Gastrocnemius medialis (tissue), 4 donors: ENCODE data around the gene ITGB5. TPM values are rescaled to one million over a fixed set of nuclear protein-coding genes. Genes with fewer than 3 reads are reported as not detected.
"Not testable (repeated sequence)": the region's sequence is repeated elsewhere in the genome, so short reads cannot be mapped to it uniquely, and the experiment has no call there.

Experiments
- ATAC-seq, 2 donors: fragments of 150-250 bp; one replicate each; pipeline ENCODE4 v1.9.1; 2016
- DNase-seq, 2 donors: peaks; one replicate each; pipeline ENCODE4 v3.0.0-alpha.2; 2019
- H3K27ac ChIP-seq, 4 donors: fragments of 200-600 bp; sonication (generic); 1 replicate in 1 of 4; 2 replicates in 3 of 4; pipeline ENCODE4 v1.5.1; 2016 to 2018; ENCODE audit warnings: mild to moderate bottlenecking in 2 of 4, moderate library complexity in 1 of 4
- H3K27me3 ChIP-seq, 3 donors: fragments of 200-600 bp; sonication (generic) in 2 of 3; 1 replicate in 1 of 3; 2 replicates in 2 of 3; pipeline versions ENCODE4 v1.5.1 to v1.6.0; 2016 to 2019; ENCODE audit warnings: mild to moderate bottlenecking in 1 of 3, moderate library complexity in 1 of 3
- H3K36me3 ChIP-seq, 2 donors: fragments of 200-600 bp; sonication (generic) in 1 of 2; one replicate each; pipeline ENCODE4 v1.5.1; 2017 to 2018
- H3K4me1 ChIP-seq, 2 donors: fragments of 200-600 bp; sonication (generic) in 1 of 2; one replicate each; pipeline ENCODE4 v1.5.1; 2016 to 2017; ENCODE audit warnings: mild to moderate bottlenecking in 2 of 2
- H3K4me3 ChIP-seq, 4 donors: fragments of 200-600 bp; sonication (generic) in 3 of 4; 1 replicate in 1 of 4; 2 replicates in 3 of 4; pipeline ENCODE4 v1.5.1; 2016 to 2019; ENCODE audit warnings: mild to moderate bottlenecking in 2 of 4
- H3K9me3 ChIP-seq, 3 donors: fragments of 200-600 bp; sonication (generic) in 2 of 3; 1 replicate in 1 of 3; 2 replicates in 2 of 3; pipeline ENCODE4 v1.5.1; 2016 to 2019
- POLR2A ChIP-seq, 2 donors: fragments of 450-650 bp; IDR thresholded peaks; one replicate each; pipeline ENCODE4 v1.6.1; 2017; ENCODE audit warnings: antibody characterized with exemption in 2 of 2, mild to moderate bottlenecking in 2 of 2, moderate library complexity in 2 of 2
- in situ Hi-C, 4 donors: fragments of 200-750 bp; cut with MboI; loops; one replicate each; pipeline versions ENCODE4 v1.15.0 to v1.8.0; 2017; ENCODE audit warnings: low sequenced_read_pairs in 4 of 4
- intact Hi-C: fragments of 100-400 bp; cut with DNase I; formaldehyde crosslinking; loops from one replicate; pipeline ENCODE4 v1.15.1; 2023; ENCODE audit warnings: low total_unique reads
- total RNA-seq, 4 donors: library from RNA; depleted of rRNA; stranded (reverse); fragments of >200 nt; gene quantifications; one replicate each; pipeline versions ENCODE4 v1.1.0 to v1.2.3, GENCODE V29; 2016
- TF ChIP-seq, protein P1 (sequence below), 5 experiments: fragments of 450-650 bp in 3 of 5; fragments of 200-600 bp in 2 of 5; sonication (generic) in 2 of 5; IDR thresholded peaks in 4 of 5; conservative IDR thresholded peaks in 1 of 5; 1 replicate in 4 of 5; 2 replicates in 1 of 5; pipeline ENCODE4 v1.5.1; 2016 to 2019; ENCODE audit warnings: antibody characterized with exemption in 5 of 5, mild to moderate bottlenecking in 3 of 5, moderate library complexity in 3 of 5

The ITGB5 gene
- total RNA-seq, 4 donors from 2014 or later = 35.2 to 101 (median 71.3) TPM

DNA sequence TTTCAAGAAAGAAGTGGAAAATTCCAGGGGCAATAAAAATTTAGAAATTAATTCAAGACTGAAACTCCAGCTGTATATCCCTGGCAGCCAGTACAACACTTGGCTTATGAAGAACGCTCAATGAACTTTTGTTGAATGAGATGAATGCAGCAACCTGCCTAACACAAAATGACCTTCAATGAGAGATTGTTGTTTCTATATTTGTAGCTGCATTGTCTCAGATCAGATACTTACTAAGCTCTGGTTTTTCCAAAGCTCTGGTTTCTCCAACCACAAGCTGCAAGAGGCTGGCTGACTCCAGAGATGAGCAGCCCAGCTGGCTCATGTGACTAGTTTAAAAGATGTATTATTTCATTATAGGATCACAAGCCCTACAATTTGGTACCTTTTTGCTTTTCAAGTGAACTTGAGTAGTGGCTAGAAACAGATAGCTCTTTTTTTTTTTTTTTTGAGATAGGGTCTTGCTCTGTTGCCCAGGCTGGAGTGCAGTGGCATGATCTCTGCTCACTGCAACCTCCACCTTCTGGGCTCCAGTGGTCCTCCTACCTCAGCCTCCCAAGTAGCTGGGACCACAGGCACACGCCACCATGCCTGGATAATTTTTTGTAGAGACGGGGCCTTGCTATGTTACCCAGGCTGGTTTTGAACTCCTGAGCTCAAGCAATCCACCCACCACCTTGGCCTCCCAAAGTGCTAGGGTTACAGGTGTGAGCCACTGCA is 99.5 kb downstream of the ITGB5 start:
- Histone ChIP-seq H3K9me3 (no peaks in the 10 kb centered on the region), H3K4me1 (peaks cover 31 to 35% of the 10 kb centered on the region in 2 donors), H3K27me3 (no peaks in the 10 kb centered on the region), H3K36me3 (no peaks in the 10 kb centered on the region), H3K27ac (peak overlapping the region; percentile 57 to 69 (median 64)), H3K4me3 (no peak overlapping the region)
- ATAC-seq (no peak), DNase-seq (no peak)
- intact Hi-C loops = no loop called here
- TF ChIP-seq, protein P1, sequence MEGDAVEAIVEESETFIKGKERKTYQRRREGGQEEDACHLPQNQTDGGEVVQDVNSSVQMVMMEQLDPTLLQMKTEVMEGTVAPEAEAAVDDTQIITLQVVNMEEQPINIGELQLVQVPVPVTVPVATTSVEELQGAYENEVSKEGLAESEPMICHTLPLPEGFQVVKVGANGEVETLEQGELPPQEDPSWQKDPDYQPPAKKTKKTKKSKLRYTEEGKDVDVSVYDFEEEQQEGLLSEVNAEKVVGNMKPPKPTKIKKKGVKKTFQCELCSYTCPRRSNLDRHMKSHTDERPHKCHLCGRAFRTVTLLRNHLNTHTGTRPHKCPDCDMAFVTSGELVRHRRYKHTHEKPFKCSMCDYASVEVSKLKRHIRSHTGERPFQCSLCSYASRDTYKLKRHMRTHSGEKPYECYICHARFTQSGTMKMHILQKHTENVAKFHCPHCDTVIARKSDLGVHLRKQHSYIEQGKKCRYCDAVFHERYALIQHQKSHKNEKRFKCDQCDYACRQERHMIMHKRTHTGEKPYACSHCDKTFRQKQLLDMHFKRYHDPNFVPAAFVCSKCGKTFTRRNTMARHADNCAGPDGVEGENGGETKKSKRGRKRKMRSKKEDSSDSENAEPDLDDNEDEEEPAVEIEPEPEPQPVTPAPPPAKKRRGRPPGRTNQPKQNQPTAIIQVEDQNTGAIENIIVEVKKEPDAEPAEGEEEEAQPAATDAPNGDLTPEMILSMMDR (IDR thresholded peaks at IDR 0.05 in 4 of 5, conservative IDR thresholded peaks at IDR 0.05 in 1 of 5) = no peak
- TF ChIP-seq POLR2A (IDR thresholded peaks at IDR 0.05) = no peak
- in situ Hi-C loops = no loop called here

DNA sequence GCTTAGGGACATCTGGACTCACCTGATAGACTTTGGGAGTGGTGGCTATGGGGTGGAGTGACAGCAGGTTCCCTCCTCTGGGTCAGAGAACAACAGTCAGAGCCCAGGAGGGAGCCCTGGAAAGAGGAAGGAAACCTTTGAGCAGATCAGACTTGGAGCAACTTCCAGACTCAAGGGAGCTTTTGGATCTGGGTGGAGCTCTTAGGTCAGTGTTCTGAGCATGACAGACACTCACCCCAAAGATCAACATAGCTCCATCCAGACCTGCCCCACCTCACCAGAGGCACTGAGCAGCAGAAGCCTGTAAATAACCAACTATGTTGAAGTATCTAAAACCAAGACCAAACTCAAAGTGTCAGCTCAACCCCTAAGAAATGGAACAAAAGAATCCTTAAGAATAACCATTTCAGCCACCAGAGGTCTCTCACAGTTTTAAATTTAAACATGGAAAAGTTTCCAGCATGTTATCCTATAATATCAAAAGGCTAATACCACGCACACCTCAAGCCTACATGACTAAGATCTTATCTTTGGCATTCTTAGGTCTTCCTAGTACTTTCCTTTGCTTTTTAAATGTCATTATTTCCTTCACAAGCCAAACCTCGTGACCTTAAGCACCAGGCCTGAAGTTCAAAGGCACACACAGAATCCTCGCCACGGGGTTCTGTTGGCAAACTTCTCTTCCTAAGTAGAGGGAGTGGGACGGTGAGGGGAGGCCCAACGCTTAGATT is 100.5 kb downstream of the ITGB5 start:
- ATAC-seq (peak; percentile 39 to 51), DNase-seq (no peak)
- TF ChIP-seq, protein P1 (IDR thresholded peaks at IDR 0.05 in 4 of 5, conservative IDR thresholded peaks at IDR 0.05 in 1 of 5) = peak in 3 of 5 experiments; percentile 32 to 46 (median 45)
- no peak for TF ChIP-seq POLR2A (IDR thresholded peaks at IDR 0.05)
- Histone ChIP-seq H3K9me3 (no peaks in the 10 kb centered on the region), H3K4me1 (peaks cover 40 to 42% of the 10 kb centered on the region in 2 donors), H3K36me3 (no peaks in the 10 kb centered on the region), H3K27ac (peak overlapping the region; percentile 57 to 69 (median 64)), H3K27me3 (no peaks in the 10 kb centered on the region), H3K4me3 (no peak overlapping the region)
- intact Hi-C loops (no loop called here), in situ Hi-C loops (no loop called here)

DNA sequence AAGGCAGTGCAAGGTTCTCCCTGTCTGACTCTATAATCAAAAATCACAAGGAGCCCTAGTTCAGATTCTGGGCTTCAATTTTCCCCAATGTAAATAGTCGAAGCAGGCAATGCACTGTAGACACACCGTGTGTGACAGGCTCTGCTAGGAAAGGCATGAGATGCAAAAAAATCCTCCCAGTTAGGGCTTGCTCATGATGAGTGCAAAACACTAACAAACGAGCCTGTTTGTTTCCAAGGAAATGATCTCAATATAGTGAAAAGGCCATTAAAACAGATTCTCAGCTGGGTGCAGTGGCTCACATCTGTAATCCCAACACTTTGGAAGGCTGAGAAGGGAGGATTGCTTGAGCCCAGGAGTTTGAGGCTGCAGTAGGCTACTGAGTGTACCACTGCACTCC is 101.2 kb downstream of the ITGB5 start:
- no peak overlapping the region for H3K4me3 ChIP-seq
- intact Hi-C loops (no loop called here), in situ Hi-C loops (no loop called here)
- H3K9me3 ChIP-seq = no peaks in the 10 kb centered on the region
- DNase-seq (no peak), ATAC-seq (no peak)
- no peaks in the 10 kb centered on the region for H3K27me3 ChIP-seq
- no peaks in the 10 kb centered on the region for H3K36me3 ChIP-seq
- peaks cover 41 to 44% of the 10 kb centered on the region in 2 donors for H3K4me1 ChIP-seq
- peak overlapping the region; percentile 57 to 69 (median 64) for H3K27ac ChIP-seq
- no peak for TF ChIP-seq POLR2A (IDR thresholded peaks at IDR 0.05)

DNA sequence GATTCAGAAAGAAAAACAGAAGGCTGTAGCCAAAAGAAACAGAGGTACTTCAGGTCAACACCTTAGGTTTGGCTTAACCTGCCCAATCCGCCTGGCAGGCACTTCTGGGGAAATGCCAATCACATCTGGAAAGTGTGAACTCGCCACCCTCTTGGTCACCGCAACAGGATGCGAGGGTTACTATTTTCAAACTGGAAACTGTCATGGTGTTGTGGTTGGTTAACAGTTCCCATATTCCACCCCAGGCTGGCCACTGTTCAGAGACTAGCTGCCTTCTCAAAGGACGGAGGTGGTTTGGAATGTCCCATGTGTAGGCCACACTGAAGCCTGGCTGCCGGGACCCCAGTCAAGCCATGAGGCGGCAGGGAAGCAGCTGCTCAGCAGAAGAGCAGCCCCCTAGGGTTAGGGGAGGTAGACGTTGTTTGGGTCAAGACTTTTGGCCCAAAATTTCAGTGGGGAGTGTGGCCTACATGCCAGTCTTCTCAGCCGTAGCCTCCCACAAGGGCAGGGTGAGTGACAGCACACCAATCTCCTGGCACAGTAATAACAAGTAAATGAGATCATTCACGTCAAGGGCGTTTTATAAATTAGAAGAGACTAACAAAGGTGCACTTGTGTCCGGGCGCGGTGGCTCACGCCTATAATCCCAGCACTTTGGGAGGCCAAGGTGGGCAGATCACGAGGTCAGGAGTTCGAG is 102.3 kb downstream of the ITGB5 start:
- peaks cover 50 to 51% of the 10 kb centered on the region in 2 donors for H3K4me1 ChIP-seq
- H3K36me3 ChIP-seq = no peaks in the 10 kb centered on the region
- H3K27me3 ChIP-seq = no peaks in the 10 kb centered on the region
- H3K9me3 ChIP-seq = no peaks in the 10 kb centered on the region
- ATAC-seq (no peak), DNase-seq (no peak)
- in situ Hi-C loops (no loop called here), intact Hi-C loops (no loop called here)
- TF ChIP-seq, protein P1 (IDR thresholded peaks at IDR 0.05 in 4 of 5, conservative IDR thresholded peaks at IDR 0.05 in 1 of 5) = no peak
- no peak for TF ChIP-seq POLR2A (IDR thresholded peaks at IDR 0.05)
- no peak overlapping the region for H3K4me3 ChIP-seq
- H3K27ac ChIP-seq = peak overlapping the region in 1 of 4 donors; percentile 1

DNA sequence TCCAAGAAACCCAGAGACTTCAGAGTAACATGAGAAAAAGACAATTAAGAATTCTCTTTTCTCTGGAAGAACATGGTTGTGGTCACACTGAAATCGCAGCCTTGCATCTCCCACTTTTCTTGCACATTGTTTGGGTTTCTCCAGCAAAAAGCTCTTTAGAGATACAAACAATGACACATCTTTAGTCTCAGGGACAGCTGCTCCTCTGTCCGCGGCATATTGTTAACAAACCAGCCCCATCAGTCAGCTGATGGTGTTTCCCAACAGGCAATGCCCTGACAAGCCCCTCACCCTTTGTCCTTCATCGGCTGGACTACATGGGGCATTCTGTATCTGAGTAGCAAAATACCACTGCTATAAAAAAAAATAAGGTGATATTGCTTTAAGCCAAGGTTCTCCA is 103.5 kb downstream of the ITGB5 start:
- Histone ChIP-seq H3K36me3 (no peaks in the 10 kb centered on the region), H3K9me3 (no peaks in the 10 kb centered on the region), H3K4me3 (no peak overlapping the region), H3K27ac (no peak overlapping the region), H3K27me3 (no peaks in the 10 kb centered on the region), H3K4me1 (peaks cover 58 to 60% of the 10 kb centered on the region in 2 donors)
- in situ Hi-C loops (no loop called here), intact Hi-C loops (no loop called here)
- ATAC-seq = no peak
- TF ChIP-seq, protein P1 (IDR thresholded peaks at IDR 0.05 in 4 of 5, conservative IDR thresholded peaks at IDR 0.05 in 1 of 5) = no peak
- no peak for TF ChIP-seq POLR2A (IDR thresholded peaks at IDR 0.05)
- no peak for DNase-seq

DNA sequence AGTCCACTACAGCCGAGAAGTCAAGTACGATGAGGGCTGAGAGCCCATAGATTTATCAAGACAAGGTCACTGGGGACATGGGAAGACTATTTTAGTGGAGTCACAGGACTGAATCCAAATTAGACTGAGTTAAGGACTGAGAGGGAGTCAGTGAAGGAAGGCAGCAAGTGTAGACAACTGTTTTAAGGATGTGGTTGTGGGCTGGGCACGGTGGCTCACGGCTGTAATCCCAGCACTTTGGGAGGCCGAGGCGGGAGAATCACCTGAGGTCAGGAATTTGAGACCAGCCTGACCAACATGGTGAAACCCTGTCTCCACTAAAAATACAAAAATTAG is 104.8 kb downstream of the ITGB5 start:
- H3K27me3 ChIP-seq, ATAC-seq, H3K9me3 ChIP-seq, H3K4me3 ChIP-seq, in situ Hi-C loops, DNase-seq, H3K36me3 ChIP-seq, intact Hi-C loops: not testable (repeated sequence)
- peak overlapping the region in 3 of 4 donors; percentile 81 to 93 (median 89) for H3K27ac ChIP-seq
- peaks cover 48 to 55% of the 10 kb centered on the region in 2 donors for H3K4me1 ChIP-seq
